Measurements from ENCODE around the gene HOMEZ. TPM values are rescaled to one million over a fixed set of nuclear protein-coding genes. Genes with fewer than 3 reads are reported as not detected.
"Not testable (repeated sequence)": the region's sequence is repeated elsewhere in the genome, so short reads cannot be mapped to it uniquely, and the experiment has no call there.

The HOMEZ gene
- total RNA-seq, 2 experiments from 2014 or later = 7.1 to 17.2 TPM

DNA sequence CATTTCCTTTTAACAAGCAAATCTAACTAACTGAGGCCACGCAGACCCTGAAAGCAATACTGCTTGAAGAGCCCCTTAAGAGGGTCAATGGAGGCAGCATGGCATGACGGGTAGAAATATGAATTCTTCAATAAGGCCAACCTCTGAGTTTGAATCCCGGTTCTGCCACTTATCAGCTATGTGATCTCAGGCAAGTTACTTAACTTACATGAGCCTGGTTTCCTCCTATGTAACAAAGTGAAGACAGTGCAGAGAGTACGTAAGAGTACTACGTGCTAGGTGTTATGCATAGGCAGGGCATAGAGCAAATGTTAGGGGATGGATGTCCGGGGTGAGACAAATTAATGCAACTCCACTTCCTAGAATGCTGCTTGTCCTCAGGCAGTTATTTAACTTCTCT lies 4.7 kb downstream of the HOMEZ start:
- TF ChIP-seq, protein P1, sequence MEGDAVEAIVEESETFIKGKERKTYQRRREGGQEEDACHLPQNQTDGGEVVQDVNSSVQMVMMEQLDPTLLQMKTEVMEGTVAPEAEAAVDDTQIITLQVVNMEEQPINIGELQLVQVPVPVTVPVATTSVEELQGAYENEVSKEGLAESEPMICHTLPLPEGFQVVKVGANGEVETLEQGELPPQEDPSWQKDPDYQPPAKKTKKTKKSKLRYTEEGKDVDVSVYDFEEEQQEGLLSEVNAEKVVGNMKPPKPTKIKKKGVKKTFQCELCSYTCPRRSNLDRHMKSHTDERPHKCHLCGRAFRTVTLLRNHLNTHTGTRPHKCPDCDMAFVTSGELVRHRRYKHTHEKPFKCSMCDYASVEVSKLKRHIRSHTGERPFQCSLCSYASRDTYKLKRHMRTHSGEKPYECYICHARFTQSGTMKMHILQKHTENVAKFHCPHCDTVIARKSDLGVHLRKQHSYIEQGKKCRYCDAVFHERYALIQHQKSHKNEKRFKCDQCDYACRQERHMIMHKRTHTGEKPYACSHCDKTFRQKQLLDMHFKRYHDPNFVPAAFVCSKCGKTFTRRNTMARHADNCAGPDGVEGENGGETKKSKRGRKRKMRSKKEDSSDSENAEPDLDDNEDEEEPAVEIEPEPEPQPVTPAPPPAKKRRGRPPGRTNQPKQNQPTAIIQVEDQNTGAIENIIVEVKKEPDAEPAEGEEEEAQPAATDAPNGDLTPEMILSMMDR (conservative IDR thresholded peaks at IDR 0.05; ENCODE audit: low read length) = no peak
- no peak for TF ChIP-seq EZH2phosphoT487 (IDR thresholded peaks at IDR 0.05; ENCODE audit: borderline replicate concordance, low read depth, low read length)
- Histone ChIP-seq H3K9me3 (ENCODE audit: low read length) (no peaks in the 10 kb centered on the region), H3K9me2 (ENCODE audit: insufficient read depth, low read length) (no peaks in the 10 kb centered on the region), H3K4me2 (ENCODE audit: low read length) (no peak overlapping the region), H3K36me3 (ENCODE audit: insufficient read depth, low read length) (no peaks in the 10 kb centered on the region), H4K20me1 (ENCODE audit: insufficient read depth, low read length) (no peaks in the 10 kb centered on the region), H3K4me3 (ENCODE audit: low read depth, low read length, poor library complexity, severe bottlenecking) (no peak overlapping the region), H2AFZ (ENCODE audit: low read length) (no peak overlapping the region), H3K4me1 (ENCODE audit: insufficient read depth, low read length, poor library complexity, severe bottlenecking) (peaks cover 6% of the 10 kb centered on the region), H3K27ac (ENCODE audit: low read depth, low read length, poor library complexity, severe bottlenecking) (no peak overlapping the region), H3K79me2 (ENCODE audit: insufficient read depth, low read depth, low read length) (peaks cover 14% of the 10 kb centered on the region; the same call in 1 of the 2 replicates)
- intact Hi-C loops (cut with micrococcal nuclease; ENCODE audit: unreplicated experiment) = no loop called here
- ChIA-PET POLR2A (no interaction called here), CTCF (ENCODE audit: unreplicated experiment) (no interaction called here)
- no TSS peak for BruUV-seq (replicated peaks)
- no peak for DNase-seq (ENCODE audit: low spot score)

DNA sequence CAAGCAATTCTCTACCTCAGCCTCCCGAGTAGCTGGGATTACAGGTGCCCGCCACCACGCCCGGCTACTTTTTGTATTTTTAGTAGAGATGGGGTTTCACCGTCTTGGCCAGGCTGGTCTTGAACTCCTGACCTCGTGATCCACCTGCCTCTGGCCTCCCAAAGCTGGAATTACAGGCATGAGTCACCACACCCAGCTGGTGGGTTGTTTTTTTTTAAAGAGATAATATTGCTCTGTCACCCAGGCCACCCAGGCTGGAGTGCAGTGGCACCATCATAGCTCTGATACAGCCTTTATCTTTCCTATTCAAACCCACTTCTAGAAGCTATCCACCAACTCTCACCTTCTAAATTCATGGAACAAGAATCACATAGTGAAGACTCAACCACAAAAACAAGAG lies 8.0 kb downstream of the HOMEZ start:
- H3K9me2 ChIP-seq (ENCODE audit: insufficient read depth, low read length); H3K36me3 ChIP-seq (ENCODE audit: insufficient read depth, low read length); BruUV-seq (replicated peaks); H3K4me3 ChIP-seq (ENCODE audit: low read depth, low read length, poor library complexity, severe bottlenecking); DNase-seq (ENCODE audit: low spot score); H4K20me1 ChIP-seq (ENCODE audit: insufficient read depth, low read length); CTCF ChIA-PET (ENCODE audit: unreplicated experiment); H3K4me1 ChIP-seq (ENCODE audit: insufficient read depth, low read length, poor library complexity, severe bottlenecking); H3K9me3 ChIP-seq (ENCODE audit: low read length); H3K79me2 ChIP-seq (ENCODE audit: insufficient read depth, low read depth, low read length); H3K27ac ChIP-seq (ENCODE audit: low read depth, low read length, poor library complexity, severe bottlenecking); H2AFZ ChIP-seq (ENCODE audit: low read length); intact Hi-C loops (cut with micrococcal nuclease; ENCODE audit: unreplicated experiment); H3K4me2 ChIP-seq (ENCODE audit: low read length): not testable (repeated sequence)
- POLR2A ChIA-PET = interaction anchor here (0.6 to 2.2 kb wide), 5 partner anchors 8 to 259 kb away, joined by 4 to 8 read pairs (median 4); partner anchors contain the start of gene HOMEZ

DNA sequence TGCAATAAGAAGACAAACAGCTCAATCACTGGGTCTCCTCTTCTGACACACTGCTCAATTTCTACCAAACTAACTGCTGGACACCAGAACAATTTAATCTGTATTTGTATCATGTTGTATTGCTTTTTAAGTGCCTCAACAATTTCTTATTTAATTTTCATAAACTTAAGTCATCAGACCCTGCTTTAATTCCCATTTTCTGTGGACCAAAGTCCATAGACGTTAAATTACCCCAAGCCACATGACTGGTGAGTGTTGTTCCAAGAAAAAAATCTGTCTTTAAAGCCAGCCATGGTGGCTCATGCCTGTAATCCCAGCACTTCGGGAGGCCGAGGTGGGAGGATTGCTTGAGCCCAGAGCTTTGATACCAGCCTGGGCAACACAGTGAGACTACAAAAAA lies 8.7 kb downstream of the HOMEZ start:
- ChIA-PET CTCF (ENCODE audit: unreplicated experiment) (no interaction called here), POLR2A (interaction anchor here (0.6 to 2.2 kb wide), 2 partner anchors 9 to 63 kb away, joined by 4 to 8 read pairs; partner anchors contain the start of gene HOMEZ)
- Histone ChIP-seq H3K4me3 (ENCODE audit: low read depth, low read length, poor library complexity, severe bottlenecking) (no peak overlapping the region), H3K27ac (ENCODE audit: low read depth, low read length, poor library complexity, severe bottlenecking) (no peak overlapping the region), H4K20me1 (ENCODE audit: insufficient read depth, low read length) (no peaks in the 10 kb centered on the region), H3K79me2 (ENCODE audit: insufficient read depth, low read depth, low read length) (no peaks in the 10 kb centered on the region), H3K9me3 (ENCODE audit: low read length) (no peaks in the 10 kb centered on the region), H3K36me3 (ENCODE audit: insufficient read depth, low read length) (no peaks in the 10 kb centered on the region), H3K4me1 (ENCODE audit: insufficient read depth, low read length, poor library complexity, severe bottlenecking) (no peaks in the 10 kb centered on the region), H3K9me2 (ENCODE audit: insufficient read depth, low read length) (no peaks in the 10 kb centered on the region), H3K4me2 (ENCODE audit: low read length) (no peak overlapping the region), H2AFZ (ENCODE audit: low read length) (no peak overlapping the region)
- intact Hi-C loops (cut with micrococcal nuclease; ENCODE audit: unreplicated experiment) = no loop called here
- no TSS peak for BruUV-seq (replicated peaks)
- DNase-seq (ENCODE audit: low spot score) = no peak
- TF ChIP-seq EZH2phosphoT487 (IDR thresholded peaks at IDR 0.05; ENCODE audit: borderline replicate concordance, low read depth, low read length) = no peak
- TF ChIP-seq, protein P1 (conservative IDR thresholded peaks at IDR 0.05; ENCODE audit: low read length) = no peak

All from OCI-LY7 (cell line).